GM18870 (cell line): ENCODE measurements around the gene NR1H3.
"Not testable (repeated sequence)": the region's sequence is repeated elsewhere in the genome, so short reads cannot be mapped to it uniquely, and the experiment has no call there.

Experiments used
- ATAC-seq: cut with Tn5 transposase; IDR thresholded peaks from one replicate; pipeline ENCODE4 v1.9.1; 2021; ENCODE audit warnings: moderate library complexity; ENCODE audit not compliant: unreplicated experiment

NR1H3 gene

DNA sequence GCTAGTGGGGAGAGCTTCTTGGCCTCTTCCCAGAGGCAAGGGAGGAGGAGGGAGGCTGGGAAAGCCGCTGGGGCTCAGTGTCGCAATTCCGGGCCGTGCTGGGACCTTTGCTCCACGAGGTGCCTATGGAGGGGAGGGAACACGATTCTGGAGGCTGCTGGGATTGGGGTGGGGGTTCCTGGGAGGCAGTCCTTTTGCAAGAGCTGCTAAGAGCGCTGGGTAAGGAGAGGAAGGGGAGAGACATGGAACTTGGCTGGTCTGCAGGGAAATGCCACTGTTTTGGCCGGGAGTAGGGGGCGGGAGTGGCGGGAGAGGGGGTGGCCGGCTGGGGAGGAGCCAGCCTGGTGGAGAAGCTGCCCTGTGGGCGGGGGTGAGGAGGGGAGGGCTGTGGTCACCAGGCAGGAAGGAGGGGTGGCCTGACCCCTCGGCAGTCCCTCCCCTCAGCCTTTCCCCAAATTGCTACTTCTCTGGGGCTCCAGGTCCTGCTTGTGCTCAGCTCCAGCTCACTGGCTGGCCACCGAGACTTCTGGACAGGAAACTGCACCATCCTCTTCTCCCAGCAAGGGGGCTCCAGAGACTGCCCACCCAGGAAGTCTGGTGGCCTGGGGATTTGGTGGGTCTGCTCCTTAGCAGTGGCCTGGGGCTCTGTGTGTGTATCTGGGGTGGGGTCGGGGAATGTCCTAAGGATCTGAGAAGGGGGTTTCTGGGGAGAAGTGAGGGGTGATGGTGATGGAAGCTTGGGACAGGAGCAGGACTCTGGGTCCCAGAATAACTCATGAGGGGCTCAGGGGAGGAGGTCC is at the start of gene NR1H3:
Gene NR1H3 (plus strand): TSS at position 480 of the 800 bp plus-strand sequence. CDS start 1,221 bp downstream, outside the sequence.
- no peak for ATAC-seq

DNA sequence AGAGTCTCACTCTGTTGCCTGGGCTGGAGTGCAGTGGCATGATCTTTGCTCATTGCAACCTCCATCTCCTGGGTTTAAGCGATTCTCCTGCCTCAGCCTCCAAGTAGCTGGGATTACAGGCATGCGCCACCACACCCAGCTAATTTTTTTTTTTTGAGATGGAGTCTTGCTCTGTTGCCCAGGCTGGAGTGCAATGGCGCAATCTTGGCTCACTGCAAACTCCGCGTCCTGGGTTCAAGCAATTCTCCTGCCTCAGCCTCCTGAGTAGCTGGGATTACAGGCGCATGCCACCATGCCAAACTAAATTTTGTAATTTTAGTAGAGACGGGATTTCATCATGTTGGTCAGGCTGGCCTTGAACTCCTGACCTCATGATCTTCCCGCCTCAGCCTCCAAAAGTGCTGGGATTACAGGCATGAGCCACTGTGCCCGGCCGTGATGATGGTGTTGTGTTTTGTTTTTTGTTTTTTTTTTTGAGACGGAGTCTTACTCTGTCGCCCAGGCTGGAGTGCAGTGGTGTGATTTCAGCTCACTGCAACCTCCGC is 49.7 kb upstream of the NR1H3 start:
- not testable (repeated sequence) for ATAC-seq

DNA sequence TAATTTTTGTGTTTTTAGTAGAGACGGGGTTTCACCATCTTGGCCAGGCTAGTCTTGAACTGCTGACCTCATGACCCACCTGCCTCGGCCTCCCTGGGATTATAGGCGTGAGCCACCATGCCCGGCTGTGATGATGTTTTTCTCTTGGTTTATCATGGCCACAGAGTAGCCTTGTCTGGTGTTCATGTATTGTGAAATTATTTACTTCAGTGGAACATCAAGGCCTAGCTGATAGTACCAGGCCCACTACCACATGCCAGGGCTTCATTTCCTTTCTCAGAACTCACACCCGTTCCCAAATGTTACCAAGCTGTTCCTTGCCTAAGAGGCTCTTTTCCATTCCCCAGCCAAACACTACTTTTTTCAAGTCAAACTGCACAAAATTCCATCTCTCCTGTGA is 49.2 kb upstream of the NR1H3 start:
- ATAC-seq, result no peak

DNA sequence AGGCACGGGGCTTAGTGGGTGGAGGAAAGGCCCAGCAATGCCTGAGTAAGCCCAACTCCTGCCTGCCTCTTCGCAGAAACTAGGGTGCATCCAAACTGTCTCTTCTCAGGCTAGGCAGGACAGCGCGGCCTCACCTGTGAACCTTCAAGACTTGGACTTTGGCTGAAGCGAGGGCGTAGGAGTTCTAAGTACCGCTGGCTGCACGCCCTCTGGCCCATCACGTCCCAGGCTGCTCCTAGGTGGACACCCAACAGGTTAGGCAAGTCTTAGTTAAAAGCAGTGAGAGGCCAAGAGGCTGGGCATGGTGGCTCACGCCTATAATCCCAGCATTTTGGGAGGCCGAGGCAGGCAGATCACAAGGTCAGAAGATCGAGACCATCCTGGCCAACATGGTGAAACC is 44.9 kb upstream of the NR1H3 start:
- no peak for ATAC-seq

DNA sequence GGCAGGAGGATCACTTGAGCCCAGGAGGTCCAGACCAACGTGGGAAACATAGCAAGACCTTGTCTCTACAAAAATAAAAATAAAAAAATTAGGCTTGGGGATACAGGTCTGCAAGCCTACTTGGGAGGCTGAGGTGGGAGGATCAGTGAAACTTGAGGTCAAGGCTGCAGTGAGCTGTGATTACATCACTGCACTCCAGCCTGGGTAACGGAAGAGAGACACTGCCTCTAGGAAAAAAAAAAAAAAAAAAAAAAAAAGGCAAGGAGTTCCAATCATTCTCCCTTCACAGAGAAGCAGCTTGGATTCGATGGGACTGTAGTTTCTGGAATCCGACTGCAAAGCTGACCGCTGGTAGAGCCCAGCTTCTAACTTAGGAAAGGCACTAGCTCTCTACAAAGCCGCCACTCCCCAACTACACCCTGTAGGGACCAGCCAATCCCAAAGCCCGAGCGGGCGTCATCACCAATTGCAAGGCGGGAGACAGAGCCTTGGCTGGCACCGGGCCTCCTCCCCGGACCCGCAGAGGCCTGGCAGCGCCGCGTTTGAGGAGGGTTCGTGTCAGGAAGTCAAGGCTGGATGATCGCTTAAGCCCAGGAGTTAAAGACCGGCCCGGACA is 43.7 kb upstream of the NR1H3 start:
- peak; percentile 66 for ATAC-seq

DNA sequence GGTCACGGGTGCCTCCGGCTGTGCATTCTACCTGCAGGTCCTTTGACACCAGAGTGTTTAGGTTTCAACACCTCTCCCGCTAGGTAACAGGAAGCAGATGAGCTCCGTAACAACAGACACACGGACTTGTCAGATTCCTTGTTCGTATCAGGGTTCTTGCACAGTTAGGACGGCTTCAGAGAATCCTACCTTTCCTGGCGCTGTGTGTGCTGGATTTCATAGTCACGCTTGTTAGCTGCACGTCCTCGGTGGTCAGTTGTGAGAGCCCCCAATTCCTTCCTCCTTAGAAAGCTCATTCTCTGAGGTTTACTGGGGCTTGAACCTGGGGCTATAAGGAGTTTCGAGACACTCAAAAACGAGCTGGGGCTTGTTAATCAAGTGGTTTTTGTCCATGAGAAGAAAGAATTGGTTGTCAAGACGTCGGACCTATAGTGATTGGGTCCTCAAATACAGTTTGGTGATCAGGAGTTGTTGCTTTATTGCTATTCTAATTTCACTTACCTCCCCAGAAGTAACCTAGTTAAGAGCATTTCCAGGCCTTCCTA is 42.4 kb upstream of the NR1H3 start:
- no peak for ATAC-seq

DNA sequence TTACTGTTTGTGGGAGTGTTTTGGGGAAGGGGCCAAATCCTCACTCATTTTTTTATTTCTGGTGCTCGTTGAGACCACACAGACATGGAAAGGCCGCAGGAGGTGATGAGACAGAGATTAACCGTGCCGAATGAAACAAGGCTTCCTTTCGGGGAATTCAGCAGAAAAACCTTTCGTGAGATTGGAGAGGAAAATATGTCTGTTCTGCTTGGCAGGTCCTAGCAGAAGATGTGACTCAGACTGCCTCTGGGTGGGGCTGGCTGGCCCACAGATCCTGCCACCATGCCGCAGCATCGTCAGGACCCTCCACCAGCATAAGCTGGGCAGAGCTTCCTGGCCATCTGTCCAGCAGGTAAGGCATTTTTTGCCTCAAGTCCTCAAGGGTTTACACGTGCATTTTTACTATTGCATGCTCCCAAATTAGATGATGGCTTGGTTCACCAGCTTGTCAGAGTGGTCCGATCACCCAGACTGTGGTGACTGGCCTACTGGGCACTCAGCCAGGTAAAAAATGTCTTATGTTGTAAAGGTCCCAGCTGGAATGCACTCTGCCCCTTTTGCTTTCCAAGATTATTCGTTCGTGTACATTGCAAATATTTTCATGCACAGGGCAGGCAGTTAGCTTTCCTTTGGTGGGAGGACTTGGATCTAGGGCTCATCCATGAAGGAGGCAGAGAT is 41.5 kb upstream of the NR1H3 start:
- no peak for ATAC-seq

DNA sequence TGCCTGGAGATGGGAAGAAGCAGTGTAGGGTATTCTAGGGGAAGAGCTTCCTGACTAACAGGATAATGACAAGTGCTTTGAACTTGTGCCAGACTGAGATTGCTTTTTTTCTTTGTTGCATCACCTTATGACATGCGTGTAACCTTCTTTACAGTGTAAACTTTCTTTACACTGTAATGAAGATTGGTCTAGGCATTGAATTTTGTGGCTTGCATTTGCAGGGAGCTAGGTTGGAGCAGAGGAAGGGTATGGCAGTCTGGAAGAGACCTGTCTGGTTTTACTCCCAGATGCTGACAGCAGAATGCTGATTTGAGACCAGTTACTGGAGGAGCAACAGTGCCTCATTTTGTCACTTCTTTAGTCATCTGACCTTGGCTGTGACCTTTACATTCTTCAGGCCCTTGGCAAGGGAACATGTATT is 37.4 kb upstream of the NR1H3 start:
- ATAC-seq, result no peak

DNA sequence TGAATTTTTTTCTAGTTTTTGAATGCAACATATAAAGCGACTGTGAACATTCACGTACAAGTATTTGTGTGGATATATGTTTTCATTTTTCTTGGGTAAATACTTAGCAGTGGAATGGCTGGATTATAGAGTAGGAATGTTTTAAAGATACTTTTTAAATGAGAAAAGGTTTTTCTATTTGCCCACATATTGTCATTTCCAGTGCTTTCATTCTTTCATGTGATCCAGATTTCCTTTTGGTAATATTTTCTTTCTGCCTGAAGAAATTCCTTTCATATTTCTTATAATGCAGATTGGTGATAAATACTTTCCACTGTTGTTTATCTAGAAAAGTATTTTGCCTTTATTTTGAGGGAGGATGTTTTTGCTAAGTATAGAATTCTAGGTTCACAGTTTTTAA is 35.1 kb upstream of the NR1H3 start:
- no peak for ATAC-seq

DNA sequence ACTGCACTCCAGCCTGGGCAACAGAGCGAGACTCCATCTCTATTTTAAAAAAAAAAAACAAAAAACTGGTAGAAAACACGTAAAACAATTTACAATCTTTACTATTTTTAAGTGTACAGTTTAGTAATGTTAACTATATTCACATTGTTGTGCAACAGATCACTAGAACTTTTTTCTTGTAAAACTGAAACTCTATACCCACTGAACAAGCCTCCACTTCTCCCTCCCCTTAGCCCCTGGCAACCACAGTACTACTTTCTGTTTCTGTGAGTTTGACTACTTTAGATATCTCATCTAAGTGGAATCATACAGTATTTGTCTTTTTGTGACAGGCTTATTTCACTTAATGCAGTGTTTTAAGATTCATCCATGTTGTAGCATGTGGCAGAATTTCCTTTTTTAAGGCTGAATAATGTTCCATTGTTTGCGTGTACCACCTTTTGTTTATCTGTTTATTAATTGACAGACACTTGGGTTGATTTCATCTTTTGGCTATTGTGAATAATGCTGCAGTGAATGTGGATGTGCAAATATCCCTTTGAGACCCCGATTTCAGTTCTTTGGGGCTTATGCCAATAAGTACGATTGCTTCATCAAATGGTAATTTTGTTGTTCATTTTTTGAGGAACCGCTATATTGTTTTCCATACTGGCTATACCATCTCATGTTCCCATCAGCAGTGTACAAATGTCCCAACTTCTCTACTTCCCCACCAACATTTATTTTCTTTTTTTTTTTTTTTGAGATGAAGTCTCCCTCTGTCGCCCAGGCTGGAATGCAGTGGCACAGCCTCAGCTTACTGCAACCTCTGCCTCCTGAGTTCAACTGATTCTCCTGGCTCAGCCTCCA is 32.0 kb upstream of the NR1H3 start:
- ATAC-seq, result peak; percentile 73

DNA sequence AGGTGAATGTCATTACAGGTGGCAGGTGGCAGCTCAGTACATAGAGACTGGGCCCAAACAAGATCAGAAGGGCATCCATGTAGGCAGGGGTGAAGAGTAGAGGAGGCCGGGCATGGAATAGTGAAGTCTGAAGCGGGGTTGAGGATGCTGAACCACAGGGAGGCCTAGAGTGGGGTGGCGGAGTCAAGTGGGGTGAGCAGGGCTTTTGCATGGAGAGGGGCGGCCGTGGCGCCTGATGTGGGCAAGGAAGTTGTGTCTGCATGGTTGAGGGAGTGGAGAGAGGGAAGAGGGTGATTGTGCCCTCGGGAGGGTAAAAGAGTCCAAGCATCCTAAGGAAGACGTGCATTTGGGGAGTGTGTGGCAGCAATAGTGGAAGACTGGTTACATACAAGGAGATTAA is 28.6 kb upstream of the NR1H3 start:
- no peak for ATAC-seq

DNA sequence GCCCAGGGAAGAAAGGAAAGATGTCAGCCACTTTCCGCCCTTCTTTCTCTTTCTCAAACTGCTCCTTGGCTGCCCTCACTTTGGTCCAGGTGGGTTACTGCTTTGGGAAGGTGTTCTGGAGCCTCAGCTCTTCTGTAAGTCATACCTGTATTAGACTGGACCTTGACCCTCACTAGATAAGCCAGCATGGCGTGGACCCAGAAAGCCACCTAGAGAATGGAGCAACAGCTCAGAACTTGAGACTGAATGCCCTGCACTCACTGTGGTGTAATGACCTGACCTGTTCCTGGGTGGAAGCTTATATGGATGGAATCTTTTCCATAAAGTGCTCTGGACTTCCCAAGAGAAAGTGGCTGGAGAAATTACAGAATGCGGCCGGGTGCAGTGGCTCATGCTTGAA is 24.7 kb upstream of the NR1H3 start:
- no peak for ATAC-seq

DNA sequence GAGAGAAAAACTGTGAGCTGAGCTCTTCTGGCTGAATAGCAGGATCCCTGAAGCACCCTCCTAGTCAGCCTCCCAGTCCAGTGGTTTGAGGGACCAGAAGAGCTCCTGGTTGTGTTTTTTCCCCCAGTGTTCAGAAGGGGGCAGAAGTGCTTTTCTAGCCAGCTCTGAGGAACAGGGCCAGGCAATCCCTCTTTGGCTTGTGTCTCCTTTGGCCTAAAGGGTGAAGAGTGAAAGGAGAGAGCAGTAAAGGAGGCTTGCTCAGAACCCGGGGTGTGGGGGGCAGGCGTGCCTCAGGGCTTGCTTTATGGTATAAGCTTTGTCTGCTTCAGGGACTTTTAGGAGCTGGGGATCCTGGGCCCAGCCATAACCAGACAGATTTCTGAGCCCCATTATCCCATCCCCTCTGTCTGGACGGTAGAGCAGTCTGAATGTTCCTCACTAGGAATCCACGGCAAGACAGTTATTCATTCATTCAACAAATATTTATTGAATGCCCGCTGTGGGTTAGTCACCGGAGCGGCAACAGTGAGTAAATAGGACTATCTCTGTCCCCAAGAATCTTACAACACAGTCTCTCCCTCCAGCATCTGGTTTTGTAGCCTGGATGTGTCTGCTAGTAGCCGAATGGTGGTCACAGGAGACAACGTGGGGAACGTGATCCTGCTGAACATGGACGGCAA is 23.7 kb upstream of the NR1H3 start:
- ATAC-seq, result no peak

DNA sequence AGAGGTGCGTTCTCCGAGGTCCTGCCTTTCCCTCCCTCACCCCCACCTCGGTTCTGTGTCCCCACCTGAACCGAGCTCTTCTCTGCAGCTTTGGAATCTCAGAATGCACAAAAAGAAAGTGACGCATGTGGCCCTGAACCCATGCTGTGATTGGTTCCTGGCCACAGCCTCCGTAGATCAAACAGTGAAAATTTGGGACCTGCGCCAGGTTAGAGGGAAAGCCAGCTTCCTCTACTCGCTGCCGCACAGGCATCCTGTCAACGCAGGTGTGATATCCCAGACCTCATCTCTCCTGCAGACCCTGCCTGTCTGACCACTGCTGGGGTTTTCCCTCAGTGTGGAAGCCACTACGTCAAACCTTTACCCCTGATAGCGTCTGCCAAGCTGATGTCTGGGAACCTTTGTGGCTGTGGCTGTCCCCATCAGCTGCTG is 23.1 kb upstream of the NR1H3 start:
- ATAC-seq, result no peak

DNA sequence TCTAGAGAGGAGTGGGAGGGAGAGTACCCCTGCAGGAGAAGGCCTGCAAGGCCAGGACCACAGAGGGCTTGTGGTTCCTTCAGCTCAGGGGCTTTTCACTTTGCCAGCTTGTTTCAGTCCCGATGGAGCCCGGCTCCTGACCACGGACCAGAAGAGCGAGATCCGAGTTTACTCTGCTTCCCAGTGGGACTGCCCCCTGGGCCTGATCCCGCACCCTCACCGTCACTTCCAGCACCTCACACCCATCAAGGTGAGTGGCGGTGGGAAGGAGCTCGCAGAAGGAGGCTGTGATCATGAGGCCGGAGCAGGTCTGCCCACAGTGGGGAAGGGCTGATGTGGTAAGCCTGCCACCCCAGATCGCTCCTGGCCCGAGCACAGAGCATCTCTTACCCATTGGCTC is 22.6 kb upstream of the NR1H3 start:
- no peak for ATAC-seq

DNA sequence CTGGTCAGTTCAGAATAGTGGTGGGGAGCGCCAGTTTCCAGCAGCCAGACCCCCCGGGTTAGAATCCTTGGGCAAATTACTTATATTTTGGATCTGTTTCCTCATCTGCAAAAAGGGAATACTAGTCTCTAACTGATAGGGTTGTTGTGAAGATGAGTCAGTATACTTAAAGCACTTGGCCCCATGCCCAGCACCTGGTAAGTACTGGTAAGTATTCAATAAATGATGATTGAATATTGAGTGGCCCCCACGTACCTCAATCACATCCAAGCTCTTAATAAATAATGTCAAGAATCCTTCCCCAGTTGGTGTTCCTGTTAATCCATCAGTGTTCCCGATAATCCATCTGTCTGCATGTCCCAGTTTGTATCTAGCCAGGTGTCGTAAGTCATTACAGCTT is 21.3 kb upstream of the NR1H3 start:
- ATAC-seq, result no peak

DNA sequence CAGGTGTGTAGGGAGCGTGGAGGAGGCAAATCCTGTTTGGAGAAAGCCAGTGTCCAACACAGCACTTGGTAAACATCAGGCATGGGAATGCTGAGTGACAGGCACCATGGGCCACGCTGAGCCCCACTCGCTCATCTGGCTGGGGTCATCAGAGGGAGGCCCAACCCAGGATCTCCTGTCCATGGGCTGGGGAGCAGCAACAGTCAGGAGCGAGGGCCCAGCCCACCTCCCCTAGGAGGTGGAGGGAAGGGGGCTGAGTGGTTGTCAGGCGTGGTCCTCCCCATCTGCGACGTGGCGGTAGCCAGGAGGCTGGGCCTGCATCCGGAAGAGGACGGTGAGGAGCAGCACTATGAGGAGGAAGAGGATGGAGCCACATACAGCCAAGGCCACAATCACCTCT is 17.9 kb upstream of the NR1H3 start:
- no peak for ATAC-seq

DNA sequence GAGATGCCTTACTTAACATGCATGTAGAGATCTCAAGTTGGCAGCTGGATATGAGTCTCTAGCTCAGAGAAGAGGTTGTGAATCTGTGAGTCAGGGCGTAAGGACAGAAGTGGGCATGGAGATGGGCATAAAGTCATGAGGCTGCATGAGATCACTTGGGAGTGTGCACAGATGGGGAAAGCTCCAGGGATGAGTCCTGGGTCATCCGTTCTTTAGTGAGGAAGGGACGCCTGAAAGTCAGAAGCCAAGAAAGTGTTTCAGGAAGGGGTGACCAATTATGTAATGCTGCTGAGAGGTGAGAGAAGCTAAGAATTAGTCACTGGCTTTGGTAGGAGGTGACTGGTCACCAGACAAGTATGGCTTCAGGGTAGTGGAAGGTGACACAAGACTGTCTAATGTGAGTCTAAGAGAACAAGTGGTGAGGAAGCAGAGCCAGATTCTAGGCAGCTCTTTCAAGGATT is 15.9 kb upstream of the NR1H3 start:
- ATAC-seq, result no peak

DNA sequence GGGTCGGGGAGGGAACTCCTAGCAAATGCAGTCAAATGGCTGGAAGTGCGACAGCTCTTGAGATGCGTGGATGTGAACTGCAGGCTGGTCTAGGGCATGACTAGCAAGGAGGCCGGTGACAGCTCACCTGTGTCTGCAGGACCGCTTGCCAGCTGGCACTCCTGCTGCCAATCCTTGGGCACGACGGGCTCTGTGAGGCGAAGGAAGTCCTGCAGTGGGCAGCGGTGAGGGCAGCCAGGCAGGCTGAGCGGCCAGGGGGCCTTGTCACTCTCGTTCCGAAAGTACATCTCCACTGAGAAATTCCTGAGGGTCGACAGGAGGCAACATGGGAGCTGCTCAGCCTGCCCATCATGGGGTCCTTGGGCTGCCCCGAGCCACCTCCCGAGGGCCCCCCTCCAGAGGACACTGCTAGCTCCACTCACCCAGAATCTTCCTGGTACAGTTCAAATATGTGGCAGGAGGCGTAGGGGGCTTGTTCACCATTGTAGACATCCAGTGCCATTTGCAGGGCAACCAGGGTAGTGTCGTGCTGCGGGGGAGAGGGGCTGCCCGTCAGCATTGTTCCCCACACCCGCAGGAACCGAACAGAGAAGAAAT is 15.1 kb upstream of the NR1H3 start:
- ATAC-seq, result no peak
